Fibroblast of skin of right quadriceps (primary cell): ENCODE data around the gene TTC3.
"Not testable (repeated sequence)": the region's sequence is repeated elsewhere in the genome, so short reads cannot be mapped to it uniquely, and the experiment has no call there.

Experiments used
- DNase-seq: peaks from one replicate; pipeline ENCODE4 v3.0.0-alpha.2; 2013

Gene TTC3, protein sequence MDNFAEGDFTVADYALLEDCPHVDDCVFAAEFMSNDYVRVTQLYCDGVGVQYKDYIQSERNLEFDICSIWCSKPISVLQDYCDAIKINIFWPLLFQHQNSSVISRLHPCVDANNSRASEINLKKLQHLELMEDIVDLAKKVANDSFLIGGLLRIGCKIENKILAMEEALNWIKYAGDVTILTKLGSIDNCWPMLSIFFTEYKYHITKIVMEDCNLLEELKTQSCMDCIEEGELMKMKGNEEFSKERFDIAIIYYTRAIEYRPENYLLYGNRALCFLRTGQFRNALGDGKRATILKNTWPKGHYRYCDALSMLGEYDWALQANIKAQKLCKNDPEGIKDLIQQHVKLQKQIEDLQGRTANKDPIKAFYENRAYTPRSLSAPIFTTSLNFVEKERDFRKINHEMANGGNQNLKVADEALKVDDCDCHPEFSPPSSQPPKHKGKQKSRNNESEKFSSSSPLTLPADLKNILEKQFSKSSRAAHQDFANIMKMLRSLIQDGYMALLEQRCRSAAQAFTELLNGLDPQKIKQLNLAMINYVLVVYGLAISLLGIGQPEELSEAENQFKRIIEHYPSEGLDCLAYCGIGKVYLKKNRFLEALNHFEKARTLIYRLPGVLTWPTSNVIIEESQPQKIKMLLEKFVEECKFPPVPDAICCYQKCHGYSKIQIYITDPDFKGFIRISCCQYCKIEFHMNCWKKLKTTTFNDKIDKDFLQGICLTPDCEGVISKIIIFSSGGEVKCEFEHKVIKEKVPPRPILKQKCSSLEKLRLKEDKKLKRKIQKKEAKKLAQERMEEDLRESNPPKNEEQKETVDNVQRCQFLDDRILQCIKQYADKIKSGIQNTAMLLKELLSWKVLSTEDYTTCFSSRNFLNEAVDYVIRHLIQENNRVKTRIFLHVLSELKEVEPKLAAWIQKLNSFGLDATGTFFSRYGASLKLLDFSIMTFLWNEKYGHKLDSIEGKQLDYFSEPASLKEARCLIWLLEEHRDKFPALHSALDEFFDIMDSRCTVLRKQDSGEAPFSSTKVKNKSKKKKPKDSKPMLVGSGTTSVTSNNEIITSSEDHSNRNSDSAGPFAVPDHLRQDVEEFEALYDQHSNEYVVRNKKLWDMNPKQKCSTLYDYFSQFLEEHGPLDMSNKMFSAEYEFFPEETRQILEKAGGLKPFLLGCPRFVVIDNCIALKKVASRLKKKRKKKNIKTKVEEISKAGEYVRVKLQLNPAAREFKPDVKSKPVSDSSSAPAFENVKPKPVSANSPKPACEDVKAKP (N-terminal part only)

DNA sequence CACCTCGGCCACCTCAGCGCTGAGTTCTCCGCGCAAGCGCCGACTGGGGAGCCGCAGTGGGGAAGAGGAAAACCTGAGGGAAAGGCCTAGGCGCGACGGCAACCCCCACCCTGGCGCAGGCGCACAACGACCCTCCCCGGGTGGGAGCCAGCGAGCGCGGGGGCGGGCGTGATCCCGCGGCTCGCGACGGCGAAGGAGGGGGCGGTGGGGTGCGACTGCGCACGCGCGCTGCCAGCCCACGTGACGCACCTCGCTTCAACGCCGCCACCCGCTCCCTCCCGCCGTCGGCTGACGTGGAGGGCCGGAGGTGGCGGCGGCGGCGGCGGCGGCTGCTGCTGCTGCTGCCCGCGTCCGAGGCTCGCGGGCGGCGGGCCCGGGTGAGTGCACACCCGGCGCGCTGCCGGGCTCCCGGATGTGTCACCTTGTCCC is at the start of gene TTC3, which contains the start of gene PIGP:
TTC3 (plus strand) TSS at position 267 of the 429 bp plus-strand sequence. CDS start 14,004 bp downstream, outside the sequence.
PIGP (minus strand) TSS at position 84 of the 429 bp plus-strand sequence. CDS start 556 bp downstream, outside the sequence.
- DNase-seq, result peak; percentile 96

DNA sequence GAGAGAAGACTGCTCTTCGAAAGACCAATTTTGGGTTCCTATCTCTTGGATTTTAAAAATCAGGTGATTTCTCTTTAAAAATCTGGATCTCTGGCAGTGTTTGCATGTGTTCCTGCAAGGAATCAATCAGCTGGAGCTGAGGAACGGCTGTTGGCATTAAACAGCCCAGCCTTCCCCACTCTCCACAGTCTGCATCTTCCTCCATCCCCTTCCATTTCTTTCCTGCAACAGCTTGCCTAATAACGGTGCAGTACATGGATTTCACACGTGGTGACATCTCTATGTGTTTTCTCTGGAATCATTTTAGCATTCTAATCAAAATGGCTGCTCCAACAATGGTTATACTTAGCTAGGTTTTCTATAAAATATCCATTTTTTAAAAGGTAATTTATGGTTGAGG is 46.6 kb upstream of the TTC3 start:
- no peak for DNase-seq

DNA sequence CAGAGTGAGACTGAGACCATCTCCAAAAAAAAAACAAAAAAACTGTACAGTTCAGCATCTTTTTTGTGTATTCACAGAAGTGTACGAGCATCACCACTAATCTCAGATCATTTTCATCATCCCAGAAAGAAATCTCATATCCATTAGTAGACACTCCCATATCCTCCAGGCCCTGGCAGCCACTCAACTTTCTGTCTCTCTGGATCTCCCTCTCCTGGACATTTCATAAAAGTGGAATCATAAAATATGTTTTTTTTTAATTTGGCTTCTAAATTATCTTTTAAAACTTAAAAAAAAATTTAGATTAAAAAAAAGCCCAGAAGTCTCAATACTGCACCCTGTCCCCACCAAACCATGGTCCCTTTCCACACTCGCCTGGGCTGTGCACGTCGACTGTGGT is 44.5 kb upstream of the TTC3 start:
- DNase-seq, result peak; percentile 15

DNA sequence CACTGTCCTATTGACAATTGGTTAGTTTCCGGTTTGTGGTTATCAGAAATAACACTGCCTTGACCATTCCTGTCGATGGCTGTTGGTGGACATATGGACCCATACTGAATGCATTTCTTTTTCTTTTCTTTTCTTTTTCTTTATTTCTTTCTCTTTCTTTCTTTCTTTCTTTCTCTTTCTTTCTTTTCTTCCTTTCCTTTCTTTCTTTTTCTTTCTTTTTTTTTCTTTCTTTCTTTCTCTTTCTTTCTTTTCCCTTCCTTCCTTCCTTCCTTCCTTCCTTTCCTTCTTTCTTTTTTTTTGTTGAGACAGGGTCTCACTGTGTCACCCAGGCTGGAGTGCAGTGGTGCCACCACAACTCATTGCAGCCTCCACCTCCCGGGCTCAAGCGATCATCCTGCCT is 42.2 kb upstream of the TTC3 start:
- DNase-seq, result no peak

DNA sequence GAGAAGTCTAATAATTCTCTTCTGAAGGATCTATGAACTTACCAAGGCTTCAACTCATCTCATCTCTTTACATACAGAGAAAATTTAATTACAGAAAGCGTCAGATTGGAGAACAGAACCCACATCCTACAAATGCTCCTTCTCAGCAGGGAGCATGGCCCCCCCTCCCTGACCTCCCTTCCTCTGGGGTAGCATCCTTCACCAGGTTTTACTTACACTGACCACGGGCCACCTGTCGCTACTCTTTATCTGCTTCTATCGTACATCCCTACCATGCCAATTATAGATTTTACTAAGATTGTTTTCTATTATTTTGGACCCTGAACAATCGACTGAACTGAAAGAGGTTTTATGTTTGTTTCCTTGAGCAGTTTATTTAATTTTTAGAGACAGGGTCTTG is 40.8 kb upstream of the TTC3 start:
- DNase-seq, result no peak

DNA sequence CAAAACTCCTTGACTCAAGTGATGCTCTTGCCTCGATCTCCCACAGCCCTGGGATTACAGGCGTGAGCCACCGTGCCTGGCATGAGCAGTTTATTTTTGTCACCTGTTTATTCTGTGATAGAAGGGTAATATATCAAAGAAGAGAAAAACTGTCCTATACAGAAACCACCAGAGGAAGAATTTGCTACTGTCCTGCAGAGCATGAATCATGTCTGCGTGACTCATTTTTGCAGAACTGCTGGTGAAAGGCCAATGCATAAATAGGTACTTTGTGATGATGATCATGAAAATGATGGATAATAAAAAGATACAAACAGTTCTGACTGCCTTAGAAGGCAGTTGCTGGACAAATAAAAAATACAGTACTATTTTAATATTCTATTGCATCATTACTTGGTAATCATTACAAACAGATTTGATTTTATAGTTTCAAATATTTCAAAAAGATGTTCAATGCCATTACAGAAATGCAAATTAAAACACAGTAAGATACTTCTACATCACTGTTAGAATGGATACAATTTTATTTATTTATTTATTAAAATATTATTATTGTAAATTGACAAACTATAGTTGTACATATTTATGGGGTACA is 40.1 kb upstream of the TTC3 start:
- peak; percentile 65 for DNase-seq

DNA sequence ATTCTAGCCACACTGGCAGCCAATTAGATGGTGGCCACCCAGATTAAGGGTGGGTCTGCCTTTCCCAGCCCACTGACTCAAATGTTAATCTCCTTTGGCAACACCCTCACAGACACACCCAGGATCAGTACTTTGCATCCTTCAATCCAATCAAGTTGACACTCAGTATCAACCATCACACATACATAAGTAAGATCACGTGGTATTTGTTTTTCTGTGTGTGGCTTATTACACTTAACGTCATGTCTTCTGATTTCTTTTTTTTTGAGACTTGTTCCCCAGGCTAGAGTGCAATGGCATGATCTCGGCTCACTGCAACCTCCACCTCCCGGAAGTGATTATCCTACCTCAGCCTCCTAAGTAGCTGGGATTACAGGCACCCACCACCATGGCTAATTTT is 38.7 kb upstream of the TTC3 start:
- not testable (repeated sequence) for DNase-seq

DNA sequence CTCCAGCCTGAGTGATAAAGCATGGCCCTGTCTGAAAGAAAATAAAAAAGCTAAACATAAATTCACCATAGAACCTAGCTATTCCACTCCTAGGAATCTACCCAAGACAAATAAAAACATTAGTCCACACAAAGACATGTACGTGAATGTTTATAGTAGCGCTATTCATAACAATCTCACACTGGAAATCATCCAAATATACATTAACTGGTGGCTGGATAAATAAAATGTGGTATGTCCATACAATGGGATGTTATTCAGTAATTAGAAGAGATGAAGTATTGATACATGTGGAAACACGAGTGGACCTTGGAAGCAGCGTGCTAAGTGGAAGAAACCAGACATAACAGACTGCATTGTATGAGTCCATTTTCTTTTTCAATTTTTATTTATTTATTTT is 36.9 kb upstream of the TTC3 start:
- DNase-seq, result no peak

DNA sequence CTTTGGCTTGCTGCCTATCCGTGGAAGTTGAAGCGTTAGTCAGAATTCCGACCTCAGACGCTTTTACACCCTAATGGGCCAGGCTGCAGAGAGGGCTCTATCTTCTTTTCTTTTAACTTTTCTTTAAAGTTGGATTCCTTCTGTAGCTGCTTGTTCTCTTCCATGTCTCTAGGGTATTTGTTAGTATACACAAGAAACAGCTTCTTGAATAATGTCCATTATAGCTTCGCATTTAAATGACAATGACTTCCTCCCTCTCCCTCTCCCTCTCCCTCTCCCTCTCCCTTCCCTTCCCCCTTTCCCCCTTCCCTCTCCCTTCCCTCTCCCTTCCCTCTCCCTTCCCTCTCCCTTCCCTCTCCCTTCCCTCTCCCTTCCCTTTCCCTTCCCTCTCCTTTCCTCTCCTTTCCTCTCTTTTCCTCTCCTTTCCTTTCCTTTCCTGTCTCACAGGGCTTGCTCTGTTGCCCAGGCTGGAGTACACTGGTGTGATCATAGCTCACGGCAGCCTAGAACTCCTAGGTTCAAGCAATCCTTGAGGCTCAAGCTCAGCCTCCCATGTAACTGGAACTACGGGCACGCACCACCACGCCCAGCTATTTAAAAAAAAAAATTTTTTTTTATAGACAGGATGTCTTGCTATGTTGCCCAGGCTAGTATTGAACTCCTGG is 33.5 kb upstream of the TTC3 start:
- no peak for DNase-seq

DNA sequence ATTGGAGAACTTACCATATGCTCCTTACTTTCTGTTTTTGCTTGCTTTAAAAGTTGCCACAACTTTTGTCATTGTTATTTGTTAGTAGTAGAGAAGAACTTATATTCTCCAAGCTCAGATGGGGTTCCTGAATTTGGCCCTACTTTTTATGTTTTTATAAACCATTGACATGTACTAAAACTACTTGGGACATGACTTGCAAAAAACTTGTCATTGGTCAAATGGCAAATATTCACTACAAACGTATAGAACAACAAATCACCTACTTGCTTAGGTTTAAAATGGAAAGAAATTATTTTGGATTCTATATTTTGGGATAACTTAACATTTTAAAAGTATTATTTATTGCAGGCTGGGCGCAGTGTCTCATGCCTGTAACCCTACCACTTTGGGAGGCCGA is 32.8 kb upstream of the TTC3 start:
- DNase-seq, result no peak

DNA sequence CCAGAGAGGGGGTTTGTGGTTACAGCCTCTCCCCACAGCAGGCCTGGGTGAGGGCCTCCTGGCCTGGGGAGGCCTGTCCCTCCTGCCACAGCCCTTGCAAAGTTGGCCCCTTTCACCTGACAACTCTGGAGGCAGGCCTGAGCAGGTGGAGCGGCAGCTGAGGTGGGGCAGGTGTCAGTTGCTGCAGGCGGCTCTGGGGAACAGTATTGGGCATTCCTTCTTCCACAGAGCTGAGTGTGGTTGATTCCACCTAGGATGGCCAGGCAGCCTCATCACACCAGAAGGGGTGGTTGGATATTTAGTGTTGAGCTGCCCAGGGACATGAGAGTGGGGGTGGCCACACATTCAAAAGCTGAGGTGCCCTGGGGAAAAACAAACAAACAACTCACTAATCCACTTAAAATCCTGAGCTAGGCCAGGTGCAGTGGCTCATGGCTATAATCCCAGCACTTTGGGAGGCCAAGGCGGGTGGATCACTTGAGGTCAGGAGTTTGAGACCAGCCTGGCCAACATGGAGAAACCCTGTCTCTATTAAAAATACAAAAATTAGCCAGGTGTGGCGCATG is 31.3 kb upstream of the TTC3 start:
- DNase-seq, result no peak

DNA sequence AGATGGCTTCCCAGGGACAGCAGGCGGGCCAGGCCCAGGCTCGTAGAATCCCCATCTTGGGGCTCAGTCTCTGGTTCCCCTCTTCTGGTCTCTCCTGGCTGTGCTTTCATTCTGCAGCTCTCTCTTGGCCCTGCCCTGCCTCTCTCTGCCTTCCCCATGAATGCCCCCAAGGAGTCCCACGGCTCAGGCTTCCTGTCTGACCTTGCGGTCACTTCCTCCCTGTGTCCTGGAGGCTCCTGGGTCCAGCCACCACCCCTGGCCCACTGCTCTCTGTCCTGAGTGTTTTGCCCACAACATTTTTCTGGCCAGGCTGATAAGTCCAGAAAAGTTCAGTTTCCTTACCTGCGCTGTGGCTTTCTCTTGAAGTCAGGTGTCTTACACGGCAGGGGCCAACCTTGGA is 29.2 kb upstream of the TTC3 start:
- DNase-seq, result no peak

DNA sequence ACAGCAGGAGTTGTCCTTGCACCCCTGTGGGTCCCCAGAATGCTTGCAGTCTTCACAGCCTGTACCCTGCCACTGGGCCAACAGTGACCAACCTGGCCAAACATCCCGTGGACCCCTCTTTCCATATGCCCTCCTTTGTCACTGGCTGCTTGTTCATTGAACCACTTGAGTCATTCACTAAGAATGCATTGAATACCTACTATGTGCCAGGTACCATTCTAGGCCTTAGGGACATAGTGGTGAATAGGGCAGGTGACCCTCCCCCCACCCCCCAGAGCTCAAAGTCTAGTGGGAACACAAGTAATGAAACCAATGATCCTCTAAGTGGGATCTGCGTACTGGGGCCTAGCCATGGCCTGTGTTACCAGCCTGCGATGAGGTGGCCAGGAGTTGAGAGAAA is 28.4 kb upstream of the TTC3 start:
- no peak for DNase-seq

DNA sequence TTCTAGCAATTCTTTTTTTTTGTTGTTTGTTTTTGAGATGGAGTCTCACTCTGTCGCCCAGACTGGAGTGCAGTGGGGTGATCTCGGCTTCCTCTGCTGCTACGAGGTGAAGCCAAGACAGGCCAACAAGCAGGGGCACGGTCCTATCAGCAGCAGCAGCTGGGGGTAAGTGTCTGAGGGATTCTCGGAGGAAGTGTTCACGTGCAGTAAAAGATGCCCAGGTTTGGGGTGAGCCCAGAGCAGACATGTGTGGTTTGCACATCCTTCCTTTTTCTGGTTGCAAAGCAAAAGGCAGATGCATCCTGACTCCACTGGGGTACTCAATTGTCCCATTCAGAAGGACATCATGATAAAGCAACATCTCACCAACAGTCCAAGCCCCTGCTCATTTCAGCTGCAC is 27.9 kb upstream of the TTC3 start:
- DNase-seq, result no peak

DNA sequence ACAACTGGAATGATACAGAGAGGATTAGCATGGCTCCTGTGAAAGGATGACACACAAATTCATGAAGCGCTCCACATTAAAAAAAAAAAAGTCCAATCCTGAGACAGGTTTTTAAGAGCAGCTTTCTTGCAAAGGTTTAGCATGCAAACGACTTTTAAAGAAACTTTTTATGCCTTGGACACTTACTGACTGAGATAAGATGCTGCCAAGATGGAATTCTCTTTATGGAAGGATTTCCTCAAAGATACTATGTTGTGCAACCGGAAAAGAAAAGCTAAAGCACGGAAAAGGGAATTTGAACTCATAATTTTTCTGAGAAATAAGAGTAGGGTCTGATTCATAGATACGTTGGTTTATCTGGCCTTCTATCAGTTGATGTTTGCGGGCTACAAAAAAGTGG is 27.5 kb upstream of the TTC3 start:
- DNase-seq, result no peak

DNA sequence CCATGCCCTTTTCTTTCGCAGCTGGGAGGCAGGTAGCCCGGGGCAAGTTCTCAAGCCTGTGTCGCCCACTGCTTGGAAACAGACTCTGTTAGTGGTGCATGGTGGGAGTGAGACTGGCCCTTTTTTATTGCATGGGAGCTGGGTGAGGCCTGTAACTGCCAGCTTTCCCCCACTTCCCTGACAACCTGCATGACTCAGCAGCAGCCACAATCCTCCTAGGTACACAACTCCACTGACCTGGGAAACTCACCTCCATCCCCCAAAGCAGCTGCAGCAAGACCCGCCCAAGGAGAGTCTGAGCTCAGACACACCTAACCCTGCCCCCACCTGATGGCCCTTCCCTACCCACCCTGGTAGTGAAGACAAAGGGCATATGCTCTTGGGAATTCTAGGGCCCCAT is 26.0 kb upstream of the TTC3 start:
- no peak for DNase-seq

DNA sequence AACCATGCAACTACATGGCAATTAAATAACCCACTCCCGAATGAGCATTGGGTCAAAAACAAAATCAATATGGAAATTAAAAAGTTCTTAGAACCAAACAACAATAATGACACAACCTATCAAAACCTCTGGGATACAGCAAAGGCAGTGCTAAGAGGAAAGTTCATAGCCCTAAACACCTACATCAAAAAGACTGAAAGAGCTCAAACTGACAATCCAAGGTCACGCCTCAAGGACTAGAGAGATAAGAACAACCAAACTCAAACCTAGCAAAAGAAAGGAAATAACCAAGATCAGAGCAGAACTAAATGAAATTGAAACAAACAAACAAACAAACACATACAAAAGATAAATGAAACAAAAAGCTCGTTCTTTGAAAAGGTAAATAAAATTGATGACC is 23.3 kb upstream of the TTC3 start:
- not testable (repeated sequence) for DNase-seq

DNA sequence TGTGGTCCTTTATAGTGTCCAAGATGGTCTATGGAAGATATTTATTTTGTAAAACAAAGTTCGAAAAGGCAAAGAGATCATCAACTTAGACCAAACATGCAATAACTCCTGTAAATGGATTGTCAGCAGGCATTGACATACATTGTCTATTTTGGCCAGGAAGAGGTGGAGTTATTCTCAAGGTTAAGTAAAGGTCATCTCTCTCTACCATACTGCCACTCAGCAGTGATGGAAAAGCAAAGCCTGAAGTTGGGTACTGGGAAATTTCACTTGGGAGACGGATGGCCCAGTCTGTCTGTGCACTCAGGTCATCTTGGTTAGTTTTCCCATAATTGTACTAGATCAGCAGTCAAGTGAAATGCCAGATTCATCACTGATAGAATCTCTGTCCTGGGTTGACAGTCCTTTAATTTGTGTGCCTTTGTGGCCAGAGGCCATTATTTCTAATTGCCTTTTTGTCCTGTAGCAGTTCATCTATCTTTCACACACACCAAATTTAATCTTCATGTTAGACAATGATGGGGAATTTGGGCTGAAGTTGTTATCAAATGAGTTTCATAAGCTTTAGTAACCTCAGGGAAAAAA is 17.7 kb upstream of the TTC3 start:
- no peak for DNase-seq

DNA sequence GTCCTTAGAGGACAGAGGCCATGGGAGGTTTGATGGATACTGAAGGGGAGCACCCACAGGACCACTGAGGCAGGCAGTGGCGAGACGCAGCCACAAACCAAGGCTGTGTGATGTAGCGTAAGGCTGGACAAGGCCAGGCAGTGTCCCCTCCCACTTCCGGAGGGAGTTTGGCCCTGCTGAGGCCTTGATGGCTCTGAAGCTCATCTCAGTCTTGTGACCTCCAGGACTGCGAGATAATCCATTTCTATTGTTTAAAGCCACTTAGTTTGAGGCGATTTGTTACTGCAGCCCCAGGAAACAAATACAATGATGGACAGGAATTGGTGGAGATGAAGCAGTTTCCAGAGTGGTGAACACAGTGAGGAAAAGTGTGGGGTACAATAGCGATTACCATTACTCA is 15.4 kb upstream of the TTC3 start:
- no peak for DNase-seq

DNA sequence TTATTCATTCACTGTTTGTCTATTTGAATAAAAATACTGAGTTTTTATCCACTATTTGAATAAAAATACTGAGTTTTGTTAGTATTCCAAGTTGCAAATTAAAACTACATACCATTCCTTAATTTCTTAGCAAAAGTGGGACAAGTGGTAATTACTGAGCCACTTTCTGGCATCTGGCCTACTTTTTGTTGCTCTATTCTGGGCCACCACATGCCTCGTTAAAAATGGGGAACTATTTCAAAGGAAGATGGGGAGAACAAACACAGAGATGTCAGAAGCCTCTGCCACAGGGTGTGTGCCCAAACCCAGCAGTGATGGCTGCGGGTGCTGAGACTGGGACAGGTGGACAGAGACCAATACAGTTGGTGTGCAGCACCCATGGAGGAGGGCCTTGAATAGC is 14.8 kb upstream of the TTC3 start:
- no peak for DNase-seq

DNA sequence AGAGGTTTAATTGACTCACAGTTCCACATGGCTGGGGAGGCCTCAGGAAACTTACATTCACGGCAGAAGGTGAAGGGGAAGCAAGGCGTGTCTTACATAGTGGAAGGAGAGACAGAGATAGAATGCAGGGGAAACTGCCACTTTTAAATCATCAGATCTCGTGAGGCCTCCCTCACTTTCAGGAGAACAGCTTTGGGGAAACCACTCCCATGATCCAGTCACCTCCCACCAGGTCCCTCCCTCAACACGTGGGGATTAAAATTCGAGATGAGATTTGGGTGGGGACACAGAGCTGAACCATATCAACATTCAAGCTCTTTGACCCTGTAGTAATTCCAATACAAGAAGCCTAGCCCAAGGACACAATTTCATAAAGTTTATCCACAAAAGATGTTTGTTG is 13.9 kb upstream of the TTC3 start:
- no peak for DNase-seq
